HepG2 (cell line): Measurements from ENCODE around the gene SDK1. TPM values are rescaled to one million over a fixed set of nuclear protein-coding genes. Genes with fewer than 3 reads are reported as not detected.

ENCODE experiments used
- ATAC-seq: fragments of 200-7000 bp; cut with Tn5 transposase; 3 replicates; pipeline ENCODE4 v1.9.1; 2020; ENCODE audit warnings: mild to moderate bottlenecking, moderate library complexity
- BruUV-seq: library from RNA; stranded (reverse); fragments of 400-500 nt; replicated peaks from 2 replicates; lab custom pipeline; 2021; lab: Mats Ljungman, UMichigan
- CTCF ChIA-PET: fragments of 300-600 bp; formaldehyde crosslinking; extraction: SDS; loops from one replicate; lab custom pipeline; 2021; ENCODE audit warnings: low total read pairs, inconsistent platforms, low intra/inter-chr PET ratio; lab: Yijun Ruan, JAX
- POLR2A ChIA-PET: fragments of 350-600 bp; sonication (Branson Sonifier 250); formaldehyde crosslinking; loops from one replicate; lab custom pipeline; 2020; ENCODE audit warnings: antibody characterized with exemption, inconsistent platforms; lab: Yijun Ruan, JAX
- DNase-seq: peaks from one replicate; pipeline ENCODE4 v3.0.0-alpha.2; 2015; ENCODE audit warnings: low spot score
- FAIRE-seq: peaks from 3 replicates; lab custom pipeline; 2011; peaks lifted over from hg19 to GRCh38; lab: Jason Lieb, UNC
- H2AFZ ChIP-seq: one replicate; pipeline ENCODE4 v1.6.1; 2011; ENCODE audit warnings: low read length, inconsistent platforms
- H3K27ac ChIP-seq: fragments of 300-600 bp; 3 replicates; pipeline ENCODE4 v1.8.0; 2011; ENCODE audit warnings: mixed run types, mild to moderate bottlenecking, mixed read lengths, low read length, inconsistent platforms; ENCODE audit not compliant: insufficient read depth; ENCODE audit errors: extremely low read length
- H3K27me3 ChIP-seq, 2 experiments: fragments of 200-600 bp in 1 of 2; 2 replicates in 1 of 2; 3 replicates in 1 of 2; pipeline versions ENCODE4 v1.6.0 to v1.8.0; 2011; ENCODE audit warnings: low read length in 2 of 2, mild to moderate bottlenecking in 2 of 2, moderate library complexity in 2 of 2, inconsistent platforms in 1 of 2; ENCODE audit not compliant: insufficient read depth in 2 of 2, control insufficient read depth in 1 of 2
- H3K36me3 ChIP-seq, 2 experiments: fragments of 200-600 bp in 1 of 2; replicated peaks in 1 of 2; 2 replicates in 1 of 2; 3 replicates in 1 of 2; pipeline versions ENCODE4 v1.5.1 to v1.8.0; 2011; ENCODE audit warnings: low read length in 2 of 2, inconsistent platforms in 1 of 2; ENCODE audit not compliant: insufficient read depth in 2 of 2, control insufficient read depth in 1 of 2
- H3K4me1 ChIP-seq: 2 replicates; pipeline ENCODE4 v1.5.1; 2012; ENCODE audit warnings: low read length, inconsistent platforms; ENCODE audit not compliant: insufficient read depth
- H3K4me2 ChIP-seq: 2 replicates; pipeline ENCODE4 v1.6.0; 2011; ENCODE audit warnings: low read depth, low read length, inconsistent platforms
- H3K4me3 ChIP-seq, 3 experiments: fragments of 200-600 bp in 1 of 3; sonication (generic), shearing (Covaris generic) in 1 of 3; replicated peaks in 1 of 3; 2 replicates each; pipeline ENCODE4 v1.5.1; 2011 to 2016; ENCODE audit warnings: low read length in 3 of 3, inconsistent platforms in 2 of 3, low read depth in 2 of 3, mild to moderate bottlenecking in 2 of 3, control low read depth in 1 of 3, mixed read lengths in 1 of 3; ENCODE audit not compliant: insufficient read depth in 1 of 3
- H3K79me2 ChIP-seq: one replicate; pipeline ENCODE4 v1.6.1; 2011; ENCODE audit warnings: low read length, inconsistent platforms; ENCODE audit not compliant: insufficient read depth
- H3K9ac ChIP-seq: 2 replicates; pipeline ENCODE4 v1.6.0; 2011; ENCODE audit warnings: mild to moderate bottlenecking, low read depth, low read length, inconsistent platforms; ENCODE audit not compliant: insufficient read depth
- H3K9me3 ChIP-seq: 2 replicates; pipeline ENCODE4 v1.5.1; 2012; ENCODE audit warnings: mild to moderate bottlenecking, low read length
- H4K20me1 ChIP-seq: 2 replicates; pipeline ENCODE4 v1.6.0; 2011; ENCODE audit warnings: inconsistent platforms, mild to moderate bottlenecking, low read length, moderate library complexity; ENCODE audit not compliant: insufficient read depth
- CHCHD3 ChIP-seq: sonication (generic); formaldehyde crosslinking; IDR thresholded peaks from 2 replicates; pipeline ENCODE4 v1.8.0; 2022; ENCODE audit warnings: mild to moderate bottlenecking, missing genetic modification reagents, moderate library complexity
- CSRNP1 ChIP-seq: sonication (generic); formaldehyde crosslinking; IDR thresholded peaks from 2 replicates; pipeline ENCODE4 v1.8.1; 2023; ENCODE audit warnings: mild to moderate bottlenecking, missing genetic modification reagents
- DRAP1 ChIP-seq: IDR thresholded peaks from 2 replicates; pipeline ENCODE4 v1.6.1; 2016; ENCODE audit warnings: missing genetic modification reagents, missing compliant biosample characterization
- ELF1 ChIP-seq: sonication (generic); formaldehyde crosslinking; IDR thresholded peaks from 2 replicates; pipeline ENCODE4 v1.4.0; 2020; ENCODE audit warnings: missing genetic modification reagents
- GMEB2 ChIP-seq: IDR thresholded peaks from 2 replicates; pipeline ENCODE4 v1.6.1; 2016; ENCODE audit warnings: missing biosample characterization, missing genetic modification reagents, low read depth
- KDM4B ChIP-seq: sonication (generic); formaldehyde crosslinking; IDR thresholded peaks from 2 replicates; pipeline ENCODE4 v1.4.0; 2020; ENCODE audit warnings: missing genetic modification reagents
- NPAS2 ChIP-seq: sonication (generic); formaldehyde crosslinking; IDR thresholded peaks from 2 replicates; pipeline ENCODE4 v1.8.0; 2022; ENCODE audit warnings: mild to moderate bottlenecking, missing genetic modification reagents, borderline replicate concordance
- POGK ChIP-seq: sonication (generic); formaldehyde crosslinking; conservative IDR thresholded peaks from 2 replicates; pipeline ENCODE4 v1.8.0; 2022; ENCODE audit warnings: mild to moderate bottlenecking, moderate library complexity, missing genetic modification reagents
- SALL2 ChIP-seq: sonication (generic); formaldehyde crosslinking; IDR thresholded peaks from 2 replicates; pipeline ENCODE4 v1.8.1; 2023; ENCODE audit warnings: mild to moderate bottlenecking, missing genetic modification reagents, inconsistent platforms
- ZBTB46 ChIP-seq: sonication (generic); formaldehyde crosslinking; IDR thresholded peaks from 2 replicates; pipeline ENCODE4 v1.4.0; 2020; ENCODE audit warnings: mild to moderate bottlenecking, missing genetic modification reagents, borderline replicate concordance
- ZC3H13 ChIP-seq: sonication (generic); formaldehyde crosslinking; IDR thresholded peaks from 2 replicates; pipeline ENCODE4 v1.8.1; 2023; ENCODE audit warnings: mild to moderate bottlenecking, missing genetic modification reagents, moderate library complexity
- ZFP62 ChIP-seq: sonication (generic); formaldehyde crosslinking; IDR thresholded peaks from 2 replicates; pipeline ENCODE4 v1.4.0; 2020; ENCODE audit warnings: missing genetic modification reagents
- ZFY ChIP-seq: sonication (generic); formaldehyde crosslinking; IDR thresholded peaks from 2 replicates; pipeline ENCODE4 v1.4.0; 2020; ENCODE audit warnings: missing genetic modification reagents
- ZNF10 ChIP-seq: sonication (generic); formaldehyde crosslinking; IDR thresholded peaks from 2 replicates; pipeline ENCODE4 v1.4.0; 2020; ENCODE audit warnings: mild to moderate bottlenecking, low read depth, missing genetic modification reagents, borderline replicate concordance
- ZNF12 ChIP-seq: sonication (generic); formaldehyde crosslinking; IDR thresholded peaks from 2 replicates; pipeline ENCODE4 v1.5.0; 2020; ENCODE audit warnings: missing genetic modification reagents
- ZNF678 ChIP-seq: sonication (generic); formaldehyde crosslinking; IDR thresholded peaks from 2 replicates; pipeline ENCODE4 v1.4.0; 2020; ENCODE audit warnings: mild to moderate bottlenecking, missing genetic modification reagents
- ZNF777 ChIP-seq: sonication (generic); formaldehyde crosslinking; IDR thresholded peaks from 2 replicates; pipeline ENCODE4 v1.4.0; 2020; ENCODE audit warnings: missing genetic modification reagents
- WGBS: methylation state at CpG from one replicate; pipeline ENCODE4 v1.1.6; 2017; ENCODE audit warnings: low lambda C conversion rate; 5-methylcytosine and 5-hydroxymethylcytosine counted together
- in situ Hi-C: cut with HindIII; loops from 2 replicates; pipeline ENCODE4 v1.10.0; 2017; ENCODE audit warnings: low pct_unique_long_range_greater_than_20kb; ENCODE audit not compliant: extremely low pct_ligation_motif_present
- intact Hi-C: fragments of 100-400 bp; cut with micrococcal nuclease; formaldehyde crosslinking; loops from one replicate; pipeline ENCODE4 v1.10.0; 2022; ENCODE audit not compliant: unreplicated experiment
- polyA plus RNA-seq, 8 experiments: library from polyadenylated mRNA; depleted of rRNA in 3 of 8; stranded (reverse) in 7 of 8; unstranded in 1 of 8; fragments of >200 nt; fragmentation: Illumina TruSeq in 4 of 8; extraction: Trizol in 4 of 8; gene quantifications; 2 replicates each; pipeline versions ENCODE4 v1.2.1 to v1.2.3, GENCODE V29; 2011 to 2016; ENCODE audit warnings: low read depth in 4 of 8, missing spikeins in 1 of 8, mixed read lengths in 1 of 8; ENCODE audit not compliant: insufficient read depth in 1 of 8
- total RNA-seq, 5 experiments: library from RNA; depleted of rRNA; stranded (reverse); fragments of >200 nt; fragmentation: Illumina TruSeq; extraction: Trizol; gene quantifications; 2 replicates each; pipeline ENCODE4 v1.2.3, GENCODE V29; 2016; ENCODE audit warnings: low read depth in 1 of 5

The SDK1 gene
- total and polyA plus RNA-seq, 2 of the 13 experiments (the other 11 are each of a cell fraction or from before 2014, with no cell fraction given), result 0.35 to 2.4 TPM

- no peak for TF ChIP-seq POGK (CRISPR knock-in tag)
Measured at GRCh38 chr7:4286351-4286750, 985.3 kb downstream of the SDK1 start (continued).

GRCh38 chr7:4288791-4289394 lies 987.8 kb downstream of the SDK1 start:
- FAIRE-seq (no peak), DNase-seq (no peak), ATAC-seq (no peak)
- peaks cover 8% of the 10 kb centered on the region; the same call in 1 of the 2 replicates for H3K9me3 ChIP-seq
- H3K4me1 ChIP-seq, result no peaks in the 10 kb centered on the region
- 0% methylated on average over 1 of the region's 1 CpG for WGBS
- no peaks in the 10 kb centered on the region for H4K20me1 ChIP-seq
- no TSS peak for BruUV-seq
- in situ Hi-C loops, result no loop called here
- ChIA-PET POLR2A (no interaction called here), CTCF (no interaction called here)
- no peak overlapping the region for H2AFZ ChIP-seq
- H3K79me2 ChIP-seq, result no peaks in the 10 kb centered on the region
- intact Hi-C loops, result no loop called here
- no peak overlapping the region for H3K4me3 ChIP-seq
- H3K36me3 ChIP-seq, result no peaks in the 10 kb centered on the region
- H3K27me3 ChIP-seq, result no peaks in the 10 kb centered on the region
- no peak overlapping the region for H3K4me2 ChIP-seq
- no peak overlapping the region for H3K27ac ChIP-seq
- no peak overlapping the region for H3K9ac ChIP-seq
- TF ChIP-seq ZNF777 (no peak), GMEB2 (no peak), ELF1 (CRISPR knock-in tag) (no peak), ZNF10 (CRISPR knock-in tag) (no peak), KDM4B (CRISPR knock-in tag) (no peak), CSRNP1 (no peak), DRAP1 (no peak), ZBTB46 (CRISPR knock-in tag) (no peak), CHCHD3 (CRISPR knock-in tag) (no peak), ZNF678 (CRISPR knock-in tag) (no peak), ZNF12 (CRISPR knock-in tag) (no peak), ZC3H13 (CRISPR knock-in tag) (no peak), SALL2 (CRISPR knock-in tag) (no peak), ZFP62 (CRISPR knock-in tag) (no peak), ZFY (CRISPR knock-in tag) (no peak), NPAS2 (no peak)
